ENCODE measurements around the gene RNF123.
"Not testable (repeated sequence)": the region's sequence is repeated elsewhere in the genome, so short reads cannot be mapped to it uniquely, and the experiment has no call there.

RNF123 gene

DNA sequence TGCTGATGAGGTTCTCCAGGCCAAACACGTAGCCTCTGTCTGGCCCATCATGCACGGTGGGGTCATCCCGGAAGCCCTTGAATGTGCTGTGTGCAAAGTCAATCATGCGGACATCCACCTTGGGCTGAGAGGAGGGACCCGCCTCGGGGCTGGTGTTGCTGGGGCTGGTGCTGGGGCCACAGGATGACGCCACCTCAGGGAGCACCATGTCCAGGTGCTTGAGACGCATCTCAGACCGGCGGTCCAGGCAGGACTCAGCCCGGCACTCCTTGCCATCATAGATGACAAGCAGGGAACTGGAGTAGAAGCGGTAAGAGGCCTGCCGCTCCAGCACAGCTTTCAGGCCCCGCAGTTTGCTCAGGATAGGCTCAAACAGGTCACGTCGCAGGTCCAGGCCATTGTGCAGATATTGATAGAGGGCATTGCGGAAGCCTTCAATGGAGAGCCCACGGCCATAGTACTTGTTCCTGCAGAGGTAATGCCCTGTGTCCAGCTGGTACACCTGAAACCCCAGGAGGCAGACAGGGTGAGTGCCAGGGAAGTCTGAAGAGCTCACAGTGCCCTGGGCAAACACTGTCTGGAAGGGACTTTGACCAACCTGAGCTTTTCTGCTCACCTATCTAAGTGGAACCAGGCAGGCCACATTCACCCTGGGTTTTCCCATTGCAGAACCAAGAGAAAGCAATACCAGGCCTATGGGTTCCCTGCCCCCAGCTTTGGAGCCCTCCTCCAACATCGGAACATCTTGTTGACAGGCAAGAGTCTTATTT, 38.0 kb downstream of the RNF123 start:
- Histone ChIP-seq H3K36me3 (ENCODE audit: insufficient read depth, low read depth, low read length) (peaks cover 56% of the 10 kb centered on the region), H3K4me3 (ENCODE audit: low read length) (no peak overlapping the region), H3K27me3 (ENCODE audit: insufficient read depth, low read length) (no peaks in the 10 kb centered on the region), H3K27ac (ENCODE audit: low read length) (no peak overlapping the region), H3K9ac (ENCODE audit: low read depth, low read length) (no peak overlapping the region), H3K9me3 (ENCODE audit: insufficient read depth, low read depth, low read length) (no peaks in the 10 kb centered on the region), H3K4me1 (ENCODE audit: insufficient read depth, low read length) (peaks cover 6% of the 10 kb centered on the region; the same call in 1 of the 2 replicates)

DNA sequence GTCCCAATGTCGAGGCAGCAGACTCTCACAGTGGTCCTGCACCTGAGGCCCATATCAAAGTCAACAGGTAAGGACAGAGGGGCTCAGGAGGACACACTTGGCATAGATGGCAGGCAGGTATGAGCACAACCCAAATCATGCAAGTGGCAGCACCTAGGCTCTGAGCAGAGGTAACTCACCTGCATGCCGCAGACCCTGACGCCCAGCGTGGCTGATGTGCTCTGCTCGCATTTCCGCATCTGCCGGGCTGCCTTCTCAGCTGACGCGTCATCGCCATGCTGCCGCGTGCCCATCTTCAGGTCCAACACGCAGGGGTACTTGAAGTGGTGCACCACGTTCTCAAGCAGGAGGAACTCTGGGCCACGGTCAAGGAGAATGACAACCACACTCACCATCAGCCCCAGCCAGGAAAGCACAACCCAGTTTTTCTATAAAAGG, 38.6 kb downstream of the RNF123 start:
- Histone ChIP-seq H3K9ac (ENCODE audit: low read depth, low read length) (no peak overlapping the region), H3K36me3 (ENCODE audit: insufficient read depth, low read depth, low read length) (peaks cover 57% of the 10 kb centered on the region), H3K27me3 (ENCODE audit: insufficient read depth, low read length) (no peaks in the 10 kb centered on the region), H3K9me3 (ENCODE audit: insufficient read depth, low read depth, low read length) (no peaks in the 10 kb centered on the region), H3K4me3 (ENCODE audit: low read length) (no peak overlapping the region), H3K27ac (ENCODE audit: low read length) (no peak overlapping the region), H3K4me1 (ENCODE audit: insufficient read depth, low read length) (peaks cover 4% of the 10 kb centered on the region; the same call in 1 of the 2 replicates)

DNA sequence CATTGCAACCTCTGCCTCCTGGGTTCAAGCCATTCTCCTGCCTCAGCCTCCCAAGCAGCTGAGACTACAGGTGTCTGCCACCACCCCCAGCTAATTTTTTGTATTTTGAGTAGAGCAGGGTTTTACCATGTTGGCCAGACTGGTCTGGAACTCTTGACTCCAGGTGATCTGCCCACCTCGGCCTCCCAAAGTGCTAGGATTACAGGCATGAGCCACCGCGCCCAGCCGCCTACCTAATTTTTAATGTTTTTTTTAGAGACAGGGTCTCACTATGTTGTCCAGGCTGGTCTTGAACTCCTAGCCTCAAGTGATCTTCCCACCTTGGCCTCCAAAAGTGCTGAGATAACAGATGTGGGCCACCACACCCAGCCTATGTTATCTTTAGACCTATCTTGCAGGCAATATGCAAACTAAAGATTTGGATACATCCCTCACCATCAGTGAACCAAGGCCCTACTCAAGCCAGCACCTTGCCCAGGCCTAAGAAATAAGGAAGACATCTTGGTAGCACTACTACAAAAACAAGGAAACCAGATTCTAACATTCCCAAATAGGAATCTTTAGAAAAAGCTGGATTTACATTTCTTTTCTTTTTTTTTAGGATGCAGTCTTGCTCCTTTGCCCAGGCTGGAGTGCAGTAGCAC, 40.7 kb downstream of the RNF123 start:
- H3K36me3 ChIP-seq (ENCODE audit: insufficient read depth, low read depth, low read length): peaks cover 73% of the 10 kb centered on the region
- H3K9me3 ChIP-seq (ENCODE audit: insufficient read depth, low read depth, low read length): no peaks in the 10 kb centered on the region
- H3K4me1 ChIP-seq (ENCODE audit: insufficient read depth, low read length): no peaks in the 10 kb centered on the region
- no peak overlapping the region for H3K4me3 ChIP-seq (ENCODE audit: low read length)
- H3K9ac ChIP-seq (ENCODE audit: low read depth, low read length): no peak overlapping the region
- no peaks in the 10 kb centered on the region for H3K27me3 ChIP-seq (ENCODE audit: insufficient read depth, low read length)
- H3K27ac ChIP-seq (ENCODE audit: low read length): no peak overlapping the region

DNA sequence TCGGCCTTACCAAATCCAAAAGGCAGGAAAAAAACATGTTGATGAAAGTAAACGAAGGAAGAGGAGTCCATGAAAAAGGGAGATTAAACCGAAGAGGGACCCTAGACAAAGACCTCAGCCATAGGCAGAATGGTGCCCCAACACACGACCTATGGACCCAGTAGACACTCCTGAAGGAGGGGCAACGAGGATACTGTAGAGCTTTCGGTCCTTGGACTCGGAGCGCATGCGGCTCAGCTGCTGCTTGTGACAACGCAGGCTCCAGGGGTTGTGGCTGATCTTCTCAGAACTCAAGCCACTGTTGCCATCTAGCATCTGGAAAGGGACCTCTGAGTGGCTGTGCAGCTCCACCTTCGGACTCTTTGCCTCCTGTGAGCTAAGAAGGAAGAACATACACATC, 43.2 kb downstream of the RNF123 start:
- Histone ChIP-seq H3K27ac (ENCODE audit: low read length) (no peak overlapping the region), H3K9ac (ENCODE audit: low read depth, low read length) (no peak overlapping the region), H3K27me3 (ENCODE audit: insufficient read depth, low read length) (no peaks in the 10 kb centered on the region), H3K4me1 (ENCODE audit: insufficient read depth, low read length) (no peaks in the 10 kb centered on the region), H3K9me3 (ENCODE audit: insufficient read depth, low read depth, low read length) (no peaks in the 10 kb centered on the region), H3K36me3 (ENCODE audit: insufficient read depth, low read depth, low read length) (peaks cover 71% of the 10 kb centered on the region), H3K4me3 (ENCODE audit: low read length) (no peak overlapping the region)

DNA sequence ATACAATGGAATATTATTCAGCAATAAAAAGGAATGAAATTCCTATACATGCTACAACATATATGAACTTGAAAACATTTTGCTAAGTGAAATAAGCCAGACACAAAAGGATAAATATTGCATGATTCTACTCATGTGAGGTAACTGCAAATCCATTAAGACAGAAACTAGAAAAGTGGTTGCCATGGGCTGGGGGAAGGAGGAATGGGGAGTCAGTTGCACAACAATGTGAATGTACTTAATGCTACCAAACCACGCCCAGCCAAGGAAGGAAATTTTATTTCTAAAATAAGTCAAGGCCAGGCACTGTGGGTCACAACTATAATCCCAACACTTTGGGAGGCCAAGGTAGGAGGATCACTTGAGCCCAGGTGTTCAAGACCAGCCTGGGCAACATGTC, 44.2 kb downstream of the RNF123 start:
- H3K27ac ChIP-seq (ENCODE audit: low read length): no peak overlapping the region
- H3K27me3 ChIP-seq (ENCODE audit: insufficient read depth, low read length): no peaks in the 10 kb centered on the region
- H3K4me1 ChIP-seq (ENCODE audit: insufficient read depth, low read length): no peaks in the 10 kb centered on the region
- no peak overlapping the region for H3K4me3 ChIP-seq (ENCODE audit: low read length)
- no peak overlapping the region for H3K9ac ChIP-seq (ENCODE audit: low read depth, low read length)
- no peaks in the 10 kb centered on the region for H3K9me3 ChIP-seq (ENCODE audit: insufficient read depth, low read depth, low read length)
- H3K36me3 ChIP-seq (ENCODE audit: insufficient read depth, low read depth, low read length): peaks cover 73% of the 10 kb centered on the region

DNA sequence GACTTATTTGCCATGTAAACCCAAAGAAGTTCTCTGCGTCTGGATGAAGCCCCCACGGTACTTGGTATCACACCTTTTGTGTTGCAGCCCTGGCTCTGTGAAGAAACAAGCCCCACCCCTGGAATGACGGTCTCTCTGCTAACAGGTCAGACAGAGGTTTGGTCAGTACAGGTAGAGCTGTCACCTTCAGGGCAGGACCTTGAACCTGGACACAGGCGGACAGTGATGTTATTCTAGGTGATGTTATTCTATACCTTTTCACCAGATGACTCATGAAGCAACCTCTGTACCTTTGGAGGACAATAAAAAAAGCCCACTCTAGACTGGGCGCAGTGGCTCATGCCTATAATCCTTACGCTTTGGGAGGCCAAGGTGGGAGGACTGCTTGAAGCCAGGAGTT, 45.4 kb downstream of the RNF123 start:
- no peaks in the 10 kb centered on the region for H3K27me3 ChIP-seq (ENCODE audit: insufficient read depth, low read length)
- H3K9ac ChIP-seq (ENCODE audit: low read depth, low read length): no peak overlapping the region
- H3K27ac ChIP-seq (ENCODE audit: low read length): no peak overlapping the region
- H3K36me3 ChIP-seq (ENCODE audit: insufficient read depth, low read depth, low read length): peaks cover 79% of the 10 kb centered on the region
- H3K9me3 ChIP-seq (ENCODE audit: insufficient read depth, low read depth, low read length): no peaks in the 10 kb centered on the region
- H3K4me1 ChIP-seq (ENCODE audit: insufficient read depth, low read length): no peaks in the 10 kb centered on the region
- no peak overlapping the region for H3K4me3 ChIP-seq (ENCODE audit: low read length)

DNA sequence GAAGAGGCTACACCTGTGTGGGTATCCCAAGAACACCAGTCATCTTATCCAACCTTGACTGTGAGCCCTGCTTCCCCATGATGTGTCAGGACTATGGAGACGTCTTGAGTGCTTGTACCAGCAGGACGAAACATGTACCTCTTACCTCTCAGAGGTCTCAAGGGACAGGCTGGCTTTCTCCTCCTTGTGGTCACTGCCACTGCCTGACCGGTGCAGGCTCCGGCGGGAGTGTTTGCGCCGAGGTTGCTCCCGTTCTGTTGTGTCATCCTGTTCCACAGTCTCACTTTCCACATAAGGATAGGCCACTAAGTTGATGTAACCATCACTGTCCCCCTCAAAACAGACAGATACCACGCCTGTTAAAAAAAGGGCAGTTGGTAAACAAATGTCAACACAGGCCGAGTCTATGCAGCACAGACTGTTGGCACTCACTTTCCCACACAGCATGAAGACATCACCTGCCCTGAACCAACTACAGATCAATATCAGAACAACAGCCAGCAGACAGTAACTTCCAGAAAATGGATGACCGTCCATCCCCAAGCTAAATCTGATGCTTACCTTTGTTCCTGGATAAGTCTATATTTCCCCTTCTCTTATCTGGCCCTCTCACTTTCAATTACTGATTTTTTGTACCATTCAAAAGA, 48.8 kb downstream of the RNF123 start:
- Histone ChIP-seq H3K9ac (ENCODE audit: low read depth, low read length) (no peak overlapping the region), H3K27me3 (ENCODE audit: insufficient read depth, low read length) (no peaks in the 10 kb centered on the region), H3K4me1 (ENCODE audit: insufficient read depth, low read length) (no peaks in the 10 kb centered on the region), H3K9me3 (ENCODE audit: insufficient read depth, low read depth, low read length) (no peaks in the 10 kb centered on the region), H3K36me3 (ENCODE audit: insufficient read depth, low read depth, low read length) (peaks cover 48% of the 10 kb centered on the region), H3K4me3 (ENCODE audit: low read length) (no peak overlapping the region), H3K27ac (ENCODE audit: low read length) (no peak overlapping the region)

DNA sequence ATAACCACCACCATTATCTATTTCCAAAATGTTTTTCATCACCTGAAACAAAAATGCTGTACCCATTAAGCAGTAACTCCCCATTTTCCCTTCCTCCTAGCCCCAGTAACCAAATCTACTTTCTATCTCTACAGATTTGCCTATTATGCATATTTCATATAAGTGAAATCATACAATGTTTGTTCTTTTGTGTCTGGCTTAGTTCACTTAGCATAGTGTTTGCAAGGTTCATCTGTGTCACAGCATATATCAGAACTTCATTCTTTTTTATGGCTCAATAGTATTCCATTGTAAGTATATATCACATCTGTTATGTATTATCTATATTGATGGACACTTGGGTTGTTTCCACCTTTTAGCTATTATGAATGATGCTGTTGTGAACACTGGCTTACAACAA, 51.1 kb downstream of the RNF123 start:
- Histone ChIP-seq H3K27me3 (ENCODE audit: insufficient read depth, low read length) (no peaks in the 10 kb centered on the region), H3K27ac (ENCODE audit: low read length) (no peak overlapping the region), H3K4me1 (ENCODE audit: insufficient read depth, low read length) (no peaks in the 10 kb centered on the region), H3K9me3 (ENCODE audit: insufficient read depth, low read depth, low read length) (no peaks in the 10 kb centered on the region), H3K36me3 (ENCODE audit: insufficient read depth, low read depth, low read length) (peaks cover 37% of the 10 kb centered on the region), H3K4me3 (ENCODE audit: low read length) (no peak overlapping the region), H3K9ac (ENCODE audit: low read depth, low read length) (no peak overlapping the region)

DNA sequence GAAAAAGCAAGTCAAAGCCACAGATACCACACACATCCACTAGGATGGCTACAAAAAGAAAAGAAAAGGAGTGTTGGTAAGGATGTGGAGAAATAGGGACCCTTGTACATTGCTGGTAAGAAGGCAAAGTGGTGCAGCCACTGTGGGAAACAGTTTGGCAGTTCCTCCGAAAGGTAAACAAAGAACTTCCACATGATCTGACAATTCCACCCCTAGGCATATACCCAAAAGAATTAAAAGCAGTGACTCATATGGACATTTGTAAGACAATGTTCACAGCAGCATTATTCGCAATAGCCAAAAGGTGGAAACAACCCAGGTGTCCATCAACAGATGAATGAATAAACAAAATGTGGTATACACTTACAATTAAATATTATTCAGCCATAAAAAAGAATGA, 56.6 kb downstream of the RNF123 start:
- Histone ChIP-seq H3K27ac (ENCODE audit: low read length) (no peak overlapping the region), H3K4me3 (ENCODE audit: low read length) (no peak overlapping the region), H3K9me3 (ENCODE audit: insufficient read depth, low read depth, low read length) (no peaks in the 10 kb centered on the region)

DNA sequence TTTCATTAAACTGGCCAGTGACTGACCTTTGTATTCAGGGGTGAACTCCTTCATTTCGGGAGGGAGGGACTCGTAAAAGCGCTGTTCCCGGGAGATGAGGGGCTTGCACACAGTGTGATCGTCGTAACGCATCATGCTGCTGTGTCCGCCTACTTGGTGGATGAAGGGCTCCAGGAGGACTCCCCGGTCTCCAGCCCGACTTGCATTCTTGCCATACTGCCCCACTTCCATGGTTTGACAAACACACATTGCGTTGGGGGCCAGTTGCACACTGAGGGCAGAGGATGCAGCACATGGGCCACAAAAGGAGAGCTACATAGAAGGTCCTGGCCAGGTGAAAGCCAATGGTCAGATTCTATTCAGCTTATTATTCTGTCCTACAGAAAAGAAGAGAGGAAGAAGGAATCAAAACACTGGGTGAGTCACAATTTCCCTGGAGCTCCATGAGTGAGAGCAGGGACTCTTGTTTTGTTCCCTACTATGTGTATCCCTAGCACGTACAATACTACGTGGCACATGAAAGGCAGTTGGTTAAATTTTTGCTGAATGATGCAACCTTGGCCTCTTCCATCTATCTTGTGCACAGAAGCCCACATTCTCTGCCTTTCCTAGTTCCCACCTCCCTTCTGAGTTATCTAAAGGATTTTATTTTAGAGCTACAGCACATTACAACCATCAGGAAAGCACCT, 58.6 kb downstream of the RNF123 start:
- H3K27ac ChIP-seq (ENCODE audit: low read length): no peak overlapping the region
- no peak overlapping the region; the same call in 1 of the 2 replicates for H3K9ac ChIP-seq (ENCODE audit: low read depth, low read length)

More for the DNA sequence above, 56.6 kb downstream of the RNF123 start:
- no peaks in the 10 kb centered on the region; the same call in 1 of the 2 replicates for H3K4me1 ChIP-seq (ENCODE audit: insufficient read depth, low read length)
- H3K27me3 ChIP-seq (ENCODE audit: insufficient read depth, low read length): no peaks in the 10 kb centered on the region
- no peak overlapping the region for H3K9ac ChIP-seq (ENCODE audit: low read depth, low read length)
- H3K36me3 ChIP-seq (ENCODE audit: insufficient read depth, low read depth, low read length): peaks cover 26% of the 10 kb centered on the region

DNA sequence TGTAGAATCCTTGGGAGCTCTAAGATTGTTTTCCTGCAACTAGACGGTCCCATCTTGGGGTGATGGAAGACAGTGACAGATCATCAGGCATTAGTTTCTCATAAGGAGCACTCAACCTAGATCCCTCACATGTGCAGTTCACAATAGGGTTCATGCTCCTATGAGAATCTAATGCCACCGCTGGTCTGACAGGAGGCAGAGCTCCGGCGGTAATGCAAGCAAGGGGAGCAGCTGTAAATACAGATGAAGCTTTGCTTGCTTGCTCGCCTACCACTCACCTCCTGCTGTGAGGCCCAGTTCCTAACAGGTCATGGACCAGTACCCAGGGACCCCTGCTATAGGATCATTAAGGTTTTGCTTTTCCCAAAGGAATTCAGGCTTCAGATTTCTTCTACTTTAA, 59.5 kb downstream of the RNF123 start:
- not testable (repeated sequence) for H3K27ac ChIP-seq (ENCODE audit: low read length); H3K4me3 ChIP-seq (ENCODE audit: low read length)

More for the DNA sequence above, 58.6 kb downstream of the RNF123 start:
- H3K4me1 ChIP-seq (ENCODE audit: insufficient read depth, low read length): no peaks in the 10 kb centered on the region; the same call in 1 of the 2 replicates
- H3K9me3 ChIP-seq (ENCODE audit: insufficient read depth, low read depth, low read length): no peaks in the 10 kb centered on the region
- no peak overlapping the region for H3K4me3 ChIP-seq (ENCODE audit: low read length)
- peaks cover 26% of the 10 kb centered on the region for H3K36me3 ChIP-seq (ENCODE audit: insufficient read depth, low read depth, low read length)
- no peaks in the 10 kb centered on the region for H3K27me3 ChIP-seq (ENCODE audit: insufficient read depth, low read length)

More for the DNA sequence above, 59.5 kb downstream of the RNF123 start:
- H3K4me1 ChIP-seq (ENCODE audit: insufficient read depth, low read length); H3K27me3 ChIP-seq (ENCODE audit: insufficient read depth, low read length); H3K9me3 ChIP-seq (ENCODE audit: insufficient read depth, low read depth, low read length); H3K9ac ChIP-seq (ENCODE audit: low read depth, low read length): not testable (repeated sequence)
- peaks cover 26% of the 10 kb centered on the region for H3K36me3 ChIP-seq (ENCODE audit: insufficient read depth, low read depth, low read length)
